ENCODE measurements around the gene GDNF. TPM values are rescaled to one million over a fixed set of nuclear protein-coding genes. Genes with fewer than 3 reads are reported as not detected.

Gene GDNF
- total RNA-seq, 5 donors from 2014 or later (not counting 1 experiment from before 2014, with no cell fraction given), result not detected

DNA sequence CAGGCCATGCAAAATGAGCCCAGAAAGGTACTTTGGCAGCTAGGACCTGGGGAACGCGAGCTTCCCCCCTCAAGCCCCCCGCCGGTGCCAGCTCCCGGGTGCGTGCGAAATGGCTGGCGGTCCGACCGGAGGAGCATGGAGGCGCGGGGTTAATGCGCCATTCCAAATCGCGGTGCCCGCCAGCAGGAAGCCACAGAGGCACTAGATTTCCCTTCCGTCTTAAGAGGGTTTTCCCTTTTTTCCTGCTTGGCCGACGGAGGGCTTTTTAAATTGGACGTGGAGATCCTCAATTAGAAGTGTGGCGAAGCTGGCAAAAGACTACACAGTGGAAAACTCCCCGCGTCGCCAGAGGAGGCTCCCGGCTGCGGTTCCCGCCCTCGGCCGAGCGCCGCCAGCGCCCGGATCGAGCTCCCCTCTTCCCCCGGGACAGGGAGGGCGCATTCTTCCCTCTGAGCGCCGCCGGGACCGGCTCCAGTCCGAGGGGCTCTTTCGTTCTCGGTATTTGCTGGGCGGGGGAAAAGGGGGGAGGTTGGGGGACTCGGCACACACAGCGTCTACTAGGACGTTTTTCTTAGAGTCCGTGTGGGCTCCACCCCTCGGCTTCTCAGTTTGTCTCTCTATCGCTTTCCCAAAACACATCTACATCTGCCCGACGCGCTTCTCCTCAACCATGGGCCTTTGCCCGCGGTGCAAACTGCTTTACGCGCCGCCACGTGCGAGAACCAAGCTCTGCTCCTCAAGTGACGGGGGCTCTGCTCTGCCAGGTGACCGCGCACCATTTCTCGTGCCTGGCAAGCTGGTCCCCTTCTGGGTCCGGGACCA, 3.0 kb downstream of the GDNF start:
- H3K4me3 ChIP-seq (ENCODE audit: control insufficient read depth in 1 of 2, extremely low read depth in 1 of 2, low read length in 1 of 2), result peak overlapping the region in 1 of 2 donors; percentile 51
- peak overlapping the region in 2 of 3 donors; percentile 31 to 71 for H3K4me3 Mint-ChIP-seq
- no peaks in the 10 kb centered on the region for H3K36me3 Mint-ChIP-seq
- H3K27me3 ChIP-seq (replicated peaks in 1 of 2; ENCODE audit: control insufficient read depth in 2 of 2, extremely low read depth in 1 of 2, insufficient read depth in 2 of 2, low read length in 1 of 2), result peaks cover 35 to 67% of the 10 kb centered on the region in 2 experiments
- peaks cover 70 to 83% of the 10 kb centered on the region in 2 donors for H3K27me3 Mint-ChIP-seq
- DNase-seq (no peak), ATAC-seq (replicated peaks in 1 of 4) (no peak)
- WGBS (ENCODE audit: insufficient coverage), result 5% methylated on average over 47 of the region's 65 CpGs
- H3K27ac Mint-ChIP-seq, result no peak overlapping the region
- peaks cover 3 to 23% of the 10 kb centered on the region in 2 experiments for H3K4me1 ChIP-seq (ENCODE audit: control insufficient read depth in 1 of 2, extremely low read depth in 1 of 2, insufficient read depth in 2 of 2, low read length in 2 of 2)
- ChIA-PET CTCF (interaction anchor here (0.5 to 0.6 kb wide), 3 partner anchors 362 to 1803 kb away, joined by 3 to 4 read pairs (median 4); no protein-coding TSS in a partner anchor), POLR2A (no interaction called here)
- no peak overlapping the region for H3K27ac ChIP-seq (ENCODE audit: low read length)
- H3K36me3 ChIP-seq (ENCODE audit: control insufficient read depth in 2 of 2, extremely low read depth in 1 of 2, insufficient read depth in 1 of 2, low read length in 1 of 2), result no peaks in the 10 kb centered on the region
- H3K9me3 Mint-ChIP-seq, result no peaks in the 10 kb centered on the region
- H3K4me1 Mint-ChIP-seq, result peaks cover 20 to 33% (median 28%) of the 10 kb centered on the region in 3 donors
- no peaks in the 10 kb centered on the region for H3K9me3 ChIP-seq

DNA sequence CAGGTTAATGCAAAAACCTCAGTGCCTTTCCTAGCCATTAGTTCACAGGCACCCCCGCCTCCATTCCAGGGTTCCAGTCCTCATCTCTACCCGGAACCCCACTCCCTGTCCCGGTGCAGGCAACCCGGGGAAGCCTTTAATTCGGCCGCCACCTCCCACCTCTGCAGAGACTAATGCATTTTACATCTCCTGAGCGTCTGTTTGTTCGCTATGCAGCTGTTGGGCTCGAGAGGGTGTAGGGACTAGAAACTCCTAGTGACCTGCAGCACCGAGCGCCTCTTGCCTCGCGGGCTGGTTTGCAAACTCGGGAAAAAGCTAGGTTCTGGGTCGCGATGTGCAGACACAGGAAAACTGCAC, 3.6 kb downstream of the GDNF start:
- no peaks in the 10 kb centered on the region for H3K36me3 ChIP-seq (ENCODE audit: control insufficient read depth in 2 of 2, extremely low read depth in 1 of 2, insufficient read depth in 1 of 2, low read length in 1 of 2)
- no peaks in the 10 kb centered on the region for H3K9me3 Mint-ChIP-seq
- DNase-seq, result no peak
- H3K27ac Mint-ChIP-seq, result no peak overlapping the region
- H3K36me3 Mint-ChIP-seq, result no peaks in the 10 kb centered on the region
- no peak overlapping the region for H3K4me3 ChIP-seq (ENCODE audit: control insufficient read depth in 1 of 2, extremely low read depth in 1 of 2, low read length in 1 of 2)
- ChIA-PET POLR2A (no interaction called here), CTCF (interaction anchor here in 1 of 2 donors (0.5 kb wide), 1 partner anchor 716 kb away, joined by 4 read pairs; no protein-coding TSS in a partner anchor)
- no peak overlapping the region for H3K27ac ChIP-seq (ENCODE audit: low read length)
- peaks cover 70 to 81% of the 10 kb centered on the region in 2 donors for H3K27me3 Mint-ChIP-seq
- H3K4me1 ChIP-seq (ENCODE audit: control insufficient read depth in 1 of 2, extremely low read depth in 1 of 2, insufficient read depth in 2 of 2, low read length in 2 of 2), result peaks cover 3 to 23% of the 10 kb centered on the region in 2 experiments
- H3K4me3 Mint-ChIP-seq, result peak overlapping the region in 1 of 3 donors; percentile 71
- H3K27me3 ChIP-seq (replicated peaks in 1 of 2; ENCODE audit: control insufficient read depth in 2 of 2, extremely low read depth in 1 of 2, insufficient read depth in 2 of 2, low read length in 1 of 2), result peaks cover 34 to 65% of the 10 kb centered on the region in 2 experiments
- WGBS (ENCODE audit: insufficient coverage), result 3% methylated on average over 12 of the region's 16 CpGs
- ATAC-seq (replicated peaks in 1 of 4), result no peak
- no peaks in the 10 kb centered on the region for H3K9me3 ChIP-seq
- peaks cover 20 to 33% (median 28%) of the 10 kb centered on the region in 3 donors for H3K4me1 Mint-ChIP-seq

DNA sequence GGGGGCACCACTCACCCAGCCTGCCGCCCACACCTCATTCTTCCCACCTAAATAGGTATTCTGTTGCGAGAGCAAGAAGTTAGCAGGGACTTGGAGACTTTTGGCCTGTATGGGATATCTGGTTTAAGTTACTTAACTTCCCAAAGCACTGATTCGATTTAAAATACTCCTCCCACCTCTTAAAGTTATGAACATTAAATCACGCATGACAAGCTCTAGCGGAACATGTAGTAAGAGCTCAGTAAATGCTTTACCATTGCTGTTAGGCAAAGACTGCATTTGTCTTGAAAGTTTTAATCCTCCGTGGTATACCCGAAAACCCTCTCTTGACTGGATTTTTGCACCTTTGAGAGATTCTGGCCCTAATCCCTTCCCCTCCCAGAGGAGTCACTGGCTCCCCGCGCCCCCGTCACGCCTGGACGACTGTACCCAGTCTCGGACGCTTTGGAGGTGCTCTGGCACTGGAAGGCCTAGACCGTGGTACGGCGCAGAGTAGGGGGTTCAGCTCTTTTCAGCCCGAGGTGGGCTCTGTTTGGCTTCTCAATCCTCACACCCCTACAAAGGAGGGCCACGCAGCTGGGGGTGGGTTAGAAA, 4.4 kb downstream of the GDNF start:
- Mint-ChIP-seq H3K4me1 (peaks cover 16 to 33% (median 26%) of the 10 kb centered on the region in 3 donors), H3K36me3 (no peaks in the 10 kb centered on the region), H3K9me3 (no peaks in the 10 kb centered on the region), H3K4me3 (no peak overlapping the region), H3K27ac (no peak overlapping the region), H3K27me3 (peaks cover 69 to 73% of the 10 kb centered on the region in 2 donors)
- no peak overlapping the region for H3K27ac ChIP-seq (ENCODE audit: low read length)
- H3K4me3 ChIP-seq (ENCODE audit: control insufficient read depth in 1 of 2, extremely low read depth in 1 of 2, low read length in 1 of 2), result no peak overlapping the region
- peaks cover 30 to 60% of the 10 kb centered on the region in 2 experiments for H3K27me3 ChIP-seq (replicated peaks in 1 of 2; ENCODE audit: control insufficient read depth in 2 of 2, extremely low read depth in 1 of 2, insufficient read depth in 2 of 2, low read length in 1 of 2)
- peaks cover 3 to 23% of the 10 kb centered on the region in 2 experiments for H3K4me1 ChIP-seq (ENCODE audit: control insufficient read depth in 1 of 2, extremely low read depth in 1 of 2, insufficient read depth in 2 of 2, low read length in 2 of 2)
- H3K9me3 ChIP-seq, result no peaks in the 10 kb centered on the region
- H3K36me3 ChIP-seq (ENCODE audit: control insufficient read depth in 2 of 2, extremely low read depth in 1 of 2, insufficient read depth in 1 of 2, low read length in 1 of 2), result no peaks in the 10 kb centered on the region
- ChIA-PET POLR2A (no interaction called here), CTCF (no interaction called here)
- WGBS (ENCODE audit: insufficient coverage), result 55% methylated on average over 4 of the region's 19 CpGs
- DNase-seq, result no peak
- no peak for ATAC-seq (replicated peaks in 1 of 4)

DNA sequence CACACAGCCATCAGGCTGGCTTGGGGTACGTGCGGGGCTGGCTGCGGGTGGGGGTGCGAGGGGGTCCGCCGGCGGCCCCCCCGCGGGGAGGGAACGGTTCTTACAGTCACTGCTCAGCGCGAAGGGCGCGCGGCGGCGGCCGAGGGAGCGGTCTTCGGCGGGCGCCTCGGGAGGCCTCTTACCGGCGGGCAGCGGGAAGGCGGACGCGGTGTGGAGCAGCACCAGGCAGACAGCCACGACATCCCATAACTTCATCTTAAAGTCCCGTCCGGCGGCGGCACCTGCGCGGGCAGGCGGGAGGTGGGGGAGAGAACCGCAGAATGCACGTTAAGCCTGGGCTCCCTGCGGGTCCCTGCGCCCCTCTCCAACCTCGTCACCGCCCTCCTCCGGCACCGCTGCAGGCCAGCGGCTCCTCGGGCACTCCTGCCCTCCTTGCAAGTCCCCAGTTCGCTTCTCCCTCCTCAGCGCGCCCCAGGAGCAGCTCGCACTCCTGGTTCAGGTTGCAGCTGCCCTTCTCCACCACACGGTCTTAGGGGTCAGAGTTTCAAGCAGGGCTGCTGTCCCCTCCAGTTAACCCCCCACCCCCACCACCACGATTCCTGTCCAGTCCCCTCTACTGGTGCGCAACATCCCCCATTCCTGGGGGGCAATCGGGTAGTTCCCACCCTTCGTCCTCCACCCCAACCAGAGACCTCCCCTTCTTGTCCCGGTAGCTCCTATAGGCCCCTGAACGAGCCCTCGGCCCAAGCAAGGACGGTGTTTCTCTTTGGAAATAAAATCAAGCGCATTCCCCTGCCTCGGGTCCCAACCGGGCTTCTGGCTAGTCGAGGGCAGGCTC, 5.1 kb downstream of the GDNF start:
- H3K27me3 Mint-ChIP-seq, result peaks cover 73% of the 10 kb centered on the region in 2 donors
- CTCF ChIA-PET, result no interaction called here
- H3K27ac ChIP-seq (ENCODE audit: low read length), result no peak overlapping the region

DNA sequence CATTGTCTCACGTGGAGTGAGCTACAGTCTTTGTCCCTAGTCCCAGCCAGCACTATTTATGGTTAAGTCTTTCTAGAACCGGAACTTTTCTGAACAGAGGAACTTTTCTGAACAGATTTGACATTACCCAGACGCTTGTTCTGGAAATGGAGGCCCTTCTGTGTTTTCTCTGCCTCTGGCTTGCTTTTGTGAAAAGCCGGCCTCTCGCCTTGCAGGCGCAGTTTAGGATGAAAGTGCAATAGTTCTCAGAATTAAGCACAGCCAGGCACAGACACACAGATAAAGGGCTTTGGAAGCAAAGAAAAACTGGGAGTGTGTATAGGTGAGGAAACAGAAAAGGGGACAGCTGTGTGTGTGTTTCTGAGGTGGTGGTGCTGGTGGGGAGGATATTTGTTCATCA, 5.9 kb downstream of the GDNF start:
- DNase-seq, result no peak
- Histone ChIP-seq H3K36me3 (ENCODE audit: control insufficient read depth in 2 of 2, extremely low read depth in 1 of 2, insufficient read depth in 1 of 2, low read length in 1 of 2) (no peaks in the 10 kb centered on the region), H3K4me1 (ENCODE audit: control insufficient read depth in 1 of 2, extremely low read depth in 1 of 2, insufficient read depth in 2 of 2, low read length in 2 of 2) (peaks cover 3 to 21% of the 10 kb centered on the region in 2 experiments), H3K27me3 (replicated peaks in 1 of 2; ENCODE audit: control insufficient read depth in 2 of 2, extremely low read depth in 1 of 2, insufficient read depth in 2 of 2, low read length in 1 of 2) (peaks cover 29 to 52% of the 10 kb centered on the region in 2 experiments), H3K9me3 (no peaks in the 10 kb centered on the region), H3K4me3 (ENCODE audit: control insufficient read depth in 1 of 2, extremely low read depth in 1 of 2, low read length in 1 of 2) (no peak overlapping the region), H3K27ac (ENCODE audit: low read length) (no peak overlapping the region)
- Mint-ChIP-seq H3K27me3 (peaks cover 73 to 74% of the 10 kb centered on the region in 2 donors), H3K4me1 (peaks cover 16 to 31% (median 22%) of the 10 kb centered on the region in 3 donors), H3K36me3 (no peaks in the 10 kb centered on the region), H3K4me3 (no peak overlapping the region), H3K27ac (no peak overlapping the region), H3K9me3 (no peaks in the 10 kb centered on the region)
- POLR2A ChIA-PET, result no interaction called here
- ATAC-seq (replicated peaks in 1 of 4), result no peak
- CTCF ChIA-PET, result no interaction called here
- 63% methylated on average over 5 of the region's 6 CpGs for WGBS (ENCODE audit: insufficient coverage)

More for the DNA sequence above, 5.1 kb downstream of the GDNF start:
- no peak overlapping the region for H3K4me3 Mint-ChIP-seq
- 4% methylated on average over 45 of the region's 64 CpGs for WGBS (ENCODE audit: insufficient coverage)
- no peak overlapping the region for H3K4me3 ChIP-seq (ENCODE audit: control insufficient read depth in 1 of 2, extremely low read depth in 1 of 2, low read length in 1 of 2)
- H3K9me3 ChIP-seq, result no peaks in the 10 kb centered on the region
- no peak for ATAC-seq (replicated peaks in 1 of 4)
- peaks cover 16 to 33% (median 26%) of the 10 kb centered on the region in 3 donors for H3K4me1 Mint-ChIP-seq
- POLR2A ChIA-PET, result no interaction called here
- DNase-seq, result no peak
- peaks cover 3 to 23% of the 10 kb centered on the region in 2 experiments for H3K4me1 ChIP-seq (ENCODE audit: control insufficient read depth in 1 of 2, extremely low read depth in 1 of 2, insufficient read depth in 2 of 2, low read length in 2 of 2)
- no peak overlapping the region for H3K27ac Mint-ChIP-seq
- peaks cover 30 to 57% of the 10 kb centered on the region in 2 experiments for H3K27me3 ChIP-seq (replicated peaks in 1 of 2; ENCODE audit: control insufficient read depth in 2 of 2, extremely low read depth in 1 of 2, insufficient read depth in 2 of 2, low read length in 1 of 2)
- H3K36me3 Mint-ChIP-seq, result no peaks in the 10 kb centered on the region
- H3K36me3 ChIP-seq (ENCODE audit: control insufficient read depth in 2 of 2, extremely low read depth in 1 of 2, insufficient read depth in 1 of 2, low read length in 1 of 2), result no peaks in the 10 kb centered on the region
- H3K9me3 Mint-ChIP-seq, result no peaks in the 10 kb centered on the region
